NCI-H748 (cell line): ENCODE results near the gene GNB3.
"Not testable (repeated sequence)": the region's sequence is repeated elsewhere in the genome, so short reads cannot be mapped to it uniquely, and the experiment has no call there.

Experiments used
- DNase-seq: peaks from one replicate; lab custom pipeline; 2025; ENCODE audit not compliant: unreplicated experiment; lab: John Stamatoyannopoulos, UW

The GNB3 gene

GRCh38 chr12:6874015-6874368 lies 33.3 kb downstream of the GNB3 start:
- not testable (repeated sequence) for DNase-seq

- DNase-seq: not testable (repeated sequence)
These were observed 39.1 kb downstream of the GNB3 start for GRCh38 chr12:6879824-6880223.

- no peak for DNase-seq
These were observed 42.5 kb downstream of the GNB3 start for GRCh38 chr12:6883252-6883651.

- no peak for DNase-seq
These were observed 43.0 kb downstream of the GNB3 start for GRCh38 chr12:6883683-6884082.

GRCh38 chr12:6884539-6884938 lies 43.8 kb downstream of the GNB3 start:
- DNase-seq: no peak

- not testable (repeated sequence) for DNase-seq
These were observed 45.7 kb downstream of the GNB3 start for GRCh38 chr12:6886206-6886999.

- DNase-seq: no peak
These were observed 46.7 kb downstream of the GNB3 start for GRCh38 chr12:6887460-6887859.

GRCh38 chr12:6888360-6888759 lies 47.6 kb downstream of the GNB3 start:
- no peak for DNase-seq

GRCh38 chr12:6888794-6889193 lies 48.1 kb downstream of the GNB3 start:
- DNase-seq: not testable (repeated sequence)

GRCh38 chr12:6889775-6890573 lies 49.2 kb downstream of the GNB3 start:
- DNase-seq: not testable (repeated sequence)

GRCh38 chr12:6890789-6891645 lies 50.3 kb downstream of the GNB3 start:
- DNase-seq: peak; percentile 94

- DNase-seq: no peak
These were observed 50.9 kb downstream of the GNB3 start for GRCh38 chr12:6891646-6892001.

- DNase-seq: not testable (repeated sequence)
These were observed 52.0 kb downstream of the GNB3 start for GRCh38 chr12:6892683-6893082.

- DNase-seq: no peak
These were observed 53.6 kb downstream of the GNB3 start for GRCh38 chr12:6894321-6894720.
